GM19238 (cell line): ENCODE results near the gene SDE2.
"Not testable (repeated sequence)": the region's sequence is repeated elsewhere in the genome, so short reads cannot be mapped to it uniquely, and the experiment has no call there.

Experiments
- DNase-seq: peaks from one replicate; pipeline ENCODE4 v3.0.0; 2011; ENCODE audit warnings: low spot score; ENCODE audit not compliant: insufficient read length

Gene SDE2

GRCh38 chr1:225975146-225975545 lies 24.0 kb downstream of the SDE2 start:
- DNase-seq = not testable (repeated sequence)

- no peak for DNase-seq
Measured at GRCh38 chr1:225974454-225974853, 24.7 kb downstream of the SDE2 start.

GRCh38 chr1:225973158-225973557 lies 26.0 kb downstream of the SDE2 start:
- no peak for DNase-seq

GRCh38 chr1:225972344-225973152 lies 26.6 kb downstream of the SDE2 start:
- no peak for DNase-seq

GRCh38 chr1:225970592-225971157 lies 28.5 kb downstream of the SDE2 start:
- not testable (repeated sequence) for DNase-seq

- not testable (repeated sequence) for DNase-seq
Measured at GRCh38 chr1:225969751-225970150, 29.4 kb downstream of the SDE2 start.

- DNase-seq = no peak
Measured at GRCh38 chr1:225965231-225965630, 33.9 kb downstream of the SDE2 start.

- no peak for DNase-seq
Measured at GRCh38 chr1:225963735-225964530, 35.2 kb downstream of the SDE2 start.

GRCh38 chr1:225962440-225962975 lies 36.6 kb downstream of the SDE2 start:
- peak; percentile 55 for DNase-seq

- DNase-seq = no peak
Measured at GRCh38 chr1:225961659-225962439, 37.3 kb downstream of the SDE2 start.

- no peak for DNase-seq
Measured at GRCh38 chr1:225958041-225958440, 41.1 kb downstream of the SDE2 start.

GRCh38 chr1:225954753-225955152 lies 44.4 kb downstream of the SDE2 start:
- DNase-seq = no peak

GRCh38 chr1:225953315-225953714 lies 45.8 kb downstream of the SDE2 start:
- no peak for DNase-seq

GRCh38 chr1:225950905-225951497 lies 48.1 kb downstream of the SDE2 start:
- no peak for DNase-seq

- DNase-seq = no peak
Measured at GRCh38 chr1:225949041-225949440, 50.1 kb downstream of the SDE2 start.

GRCh38 chr1:225946803-225947202 lies 52.3 kb downstream of the SDE2 start:
- DNase-seq = no peak

GRCh38 chr1:225946082-225946620 lies 53.0 kb downstream of the SDE2 start:
- no peak for DNase-seq

GRCh38 chr1:225945564-225945963 lies 53.6 kb downstream of the SDE2 start:
- no peak for DNase-seq

GRCh38 chr1:225944951-225945350 lies 54.2 kb downstream of the SDE2 start:
- peak; percentile 61 for DNase-seq

- DNase-seq = no peak
Measured at GRCh38 chr1:225944387-225944786, 54.8 kb downstream of the SDE2 start.
